GM23338 (cell line): ENCODE measurements around the gene NUP205. TPM values are rescaled to one million over a fixed set of nuclear protein-coding genes. Genes with fewer than 3 reads are reported as not detected.

ENCODE experiments used
- ATAC-seq: fragments of 200-7000 bp; cut with Tn5 transposase; 3 replicates; pipeline ENCODE4 v1.9.1; 2020
- DNase-seq: peaks from one replicate; pipeline ENCODE4 v3.0.0-alpha.2; 2015; ENCODE audit warnings: low spot score
- H2AFZ ChIP-seq: fragments of 200-600 bp; sonication (generic); 2 replicates; pipeline ENCODE4 v1.8.0; 2016; ENCODE audit warnings: antibody characterized with exemption, mild to moderate bottlenecking, moderate library complexity
- H3F3A ChIP-seq: fragments of 200-600 bp; sonication (generic); replicated peaks from 2 replicates; pipeline ENCODE4 v1.8.0; 2017; ENCODE audit warnings: antibody characterized with exemption, mixed run types, low read depth
- H3K27ac ChIP-seq: fragments of 200-600 bp; sonication (generic); 2 replicates; pipeline ENCODE4 v1.6.1; 2016; ENCODE audit warnings: low read depth
- H3K27me3 ChIP-seq: fragments of 200-600 bp; sonication (generic); 2 replicates; pipeline ENCODE4 v1.8.0; 2016; ENCODE audit warnings: mild to moderate bottlenecking, mixed run types, moderate library complexity; ENCODE audit not compliant: insufficient read depth
- H3K36me3 ChIP-seq: fragments of 200-600 bp; sonication (generic); 2 replicates; pipeline ENCODE4 v1.8.0; 2016; ENCODE audit warnings: mild to moderate bottlenecking; ENCODE audit not compliant: insufficient read depth
- H3K4me1 ChIP-seq: fragments of 200-600 bp; sonication (generic); 2 replicates; pipeline ENCODE4 v1.8.0; 2016; ENCODE audit warnings: mild to moderate bottlenecking, moderate library complexity; ENCODE audit not compliant: insufficient read depth
- H3K4me2 ChIP-seq: fragments of 200-600 bp; sonication (generic); 2 replicates; pipeline ENCODE4 v1.7.1; 2017; ENCODE audit warnings: mixed run types
- H3K4me3 ChIP-seq: fragments of 200-600 bp; sonication (generic); 2 replicates; pipeline ENCODE4 v1.6.1; 2016; ENCODE audit warnings: mixed run types
- H3K79me2 ChIP-seq: fragments of 200-600 bp; sonication (generic); replicated peaks from 2 replicates; pipeline ENCODE4 v1.8.0; 2017; ENCODE audit warnings: mild to moderate bottlenecking; ENCODE audit not compliant: insufficient read depth
- H3K9me2 ChIP-seq: fragments of 200-600 bp; sonication (generic); 2 replicates; pipeline ENCODE4 v1.8.0; 2017; ENCODE audit not compliant: insufficient read depth
- H4K20me1 ChIP-seq: fragments of 200-600 bp; sonication (generic); replicated peaks from 2 replicates; pipeline ENCODE4 v1.8.0; 2017; ENCODE audit warnings: mild to moderate bottlenecking; ENCODE audit not compliant: insufficient read depth
- H3K27ac Mint-ChIP-seq: 2 replicates; pipeline ENCODE4 v1.8.0; 2020; ENCODE audit warnings: inconsistent platforms, mild to moderate bottlenecking, moderate library complexity, mixed read lengths
- H3K27me3 Mint-ChIP-seq: 3 replicates; pipeline ENCODE4 v1.8.0; 2022; ENCODE audit warnings: low read depth, mild to moderate bottlenecking, moderate library complexity, mixed read lengths, inconsistent platforms; ENCODE audit not compliant: insufficient read depth, poor library complexity
- H3K36me3 Mint-ChIP-seq: 3 replicates; pipeline ENCODE4 v1.8.0; 2021; ENCODE audit warnings: low read depth, mild to moderate bottlenecking, inconsistent platforms, moderate library complexity, mixed read lengths
- H3K4me1 Mint-ChIP-seq: 3 replicates; pipeline ENCODE4 v1.8.0; 2020; ENCODE audit warnings: mild to moderate bottlenecking, inconsistent platforms, mixed read lengths
- H3K4me3 Mint-ChIP-seq: 3 replicates; pipeline ENCODE4 v1.8.0; 2021; ENCODE audit warnings: moderate library complexity, mild to moderate bottlenecking, inconsistent platforms, mixed read lengths
- H3K9me3 Mint-ChIP-seq: 3 replicates; pipeline ENCODE4 v1.8.0; 2020; ENCODE audit warnings: moderate library complexity, mild to moderate bottlenecking, inconsistent platforms, mixed read lengths
- CREB1 ChIP-seq: fragments of 250-450 bp; sonication (Bioruptor Pico); IDR thresholded peaks from 2 replicates; pipeline ENCODE4 v1.5.0; 2020; ENCODE audit warnings: low read depth, mild to moderate bottlenecking, moderate library complexity
- JUNB ChIP-seq: IDR thresholded peaks from one replicate; pipeline ENCODE4 v1.6.1; 2016; ENCODE audit warnings: antibody characterized with exemption; ENCODE audit not compliant: unreplicated experiment
- NANOG ChIP-seq: IDR thresholded peaks from 2 replicates; pipeline ENCODE4 v1.6.1; 2016; ENCODE audit warnings: antibody characterized with exemption, borderline replicate concordance
- POLR2AphosphoS5 ChIP-seq: IDR thresholded peaks from 2 replicates; pipeline ENCODE4 v1.6.1; 2016; ENCODE audit warnings: antibody characterized with exemption, low read depth
- STAT1 ChIP-seq: IDR thresholded peaks from one replicate; pipeline ENCODE4 v1.6.1; 2016; ENCODE audit warnings: antibody characterized with exemption; ENCODE audit not compliant: unreplicated experiment
- ZNF114 ChIP-seq: fragments of 250-450 bp; sonication (Bioruptor Pico); IDR thresholded peaks from 2 replicates; pipeline ENCODE4 v1.5.0; 2020; ENCODE audit warnings: mild to moderate bottlenecking, moderate library complexity
- ZNF331 ChIP-seq: fragments of 250-450 bp; sonication (Bioruptor Pico); IDR thresholded peaks from 2 replicates; pipeline ENCODE4 v1.5.0; 2020; ENCODE audit warnings: low read depth, mild to moderate bottlenecking, moderate library complexity
- polyA plus RNA-seq: library from polyadenylated mRNA; unstranded; fragments of >200 nt; fragmentation: Nextera tagmentation; extraction: Ambion mirVana; gene quantifications from 2 replicates; pipeline ENCODE4 v1.2.1, GENCODE V29; 2016
- total RNA-seq: library from RNA; depleted of rRNA; stranded (reverse); fragments of >200 nt; shearing (Covaris generic); gene quantifications from 2 replicates; pipeline ENCODE4 v1.2.3, GENCODE V29; 2014
- TF ChIP-seq, protein P1 (sequence below): IDR thresholded peaks from 2 replicates; pipeline ENCODE4 v1.6.1; 2016; ENCODE audit warnings: antibody characterized with exemption
- TF ChIP-seq, protein P2 (sequence below): fragments of 250-450 bp; sonication (Bioruptor Pico); IDR thresholded peaks from 2 replicates; pipeline ENCODE4 v1.5.0; 2020; ENCODE audit warnings: mild to moderate bottlenecking, moderate library complexity
- TF ChIP-seq, protein P3 (sequence below), 2 experiments: fragments of 200-600 bp in 1 of 2; sonication (generic) in 1 of 2; conservative IDR thresholded peaks; 2 replicates each; pipeline versions ENCODE4 v1.5.1 to v1.6.1; 2016 to 2017; ENCODE audit warnings: antibody characterized with exemption in 2 of 2, low read depth in 2 of 2, mild to moderate bottlenecking in 2 of 2, moderate library complexity in 1 of 2

Gene NUP205
- total and polyA plus RNA-seq, 2 experiments from 2014 or later, result 150 to 212 TPM

DNA sequence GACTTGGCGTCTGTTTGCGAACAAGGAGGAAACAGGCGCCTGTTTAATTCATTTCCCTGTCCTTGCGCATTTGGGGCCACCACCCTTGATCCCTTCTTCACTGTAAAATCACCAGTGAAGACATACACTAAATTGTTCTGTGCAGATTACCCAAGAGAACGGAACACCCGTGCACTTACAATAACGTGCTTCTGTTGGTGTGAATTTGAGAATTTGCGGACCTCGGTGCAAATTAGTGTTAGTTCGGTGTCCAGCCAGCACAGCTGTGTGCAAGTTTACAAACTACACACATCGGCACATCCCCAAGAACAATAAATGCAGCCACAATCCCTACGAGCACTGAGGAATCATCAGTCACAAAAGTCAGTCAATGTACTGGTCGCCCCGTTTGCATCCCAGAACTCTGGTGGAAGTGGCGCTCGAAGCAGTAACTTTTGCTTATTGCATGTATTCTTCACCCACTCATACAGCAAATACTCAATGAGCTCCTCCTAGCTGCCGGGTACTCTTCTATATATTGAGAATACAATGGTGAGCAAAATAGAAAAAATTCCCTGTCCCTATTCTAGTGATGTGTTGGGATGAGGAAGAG is 47.0 kb upstream of the NUP205 start (continued):
- TF ChIP-seq, protein P1, sequence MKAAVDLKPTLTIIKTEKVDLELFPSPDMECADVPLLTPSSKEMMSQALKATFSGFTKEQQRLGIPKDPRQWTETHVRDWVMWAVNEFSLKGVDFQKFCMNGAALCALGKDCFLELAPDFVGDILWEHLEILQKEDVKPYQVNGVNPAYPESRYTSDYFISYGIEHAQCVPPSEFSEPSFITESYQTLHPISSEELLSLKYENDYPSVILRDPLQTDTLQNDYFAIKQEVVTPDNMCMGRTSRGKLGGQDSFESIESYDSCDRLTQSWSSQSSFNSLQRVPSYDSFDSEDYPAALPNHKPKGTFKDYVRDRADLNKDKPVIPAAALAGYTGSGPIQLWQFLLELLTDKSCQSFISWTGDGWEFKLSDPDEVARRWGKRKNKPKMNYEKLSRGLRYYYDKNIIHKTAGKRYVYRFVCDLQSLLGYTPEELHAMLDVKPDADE, result no peak
- TF ChIP-seq ZNF114 (CRISPR knock-in tag) (no peak), STAT1 (no peak), JUNB (no peak), NANOG (no peak)

DNA sequence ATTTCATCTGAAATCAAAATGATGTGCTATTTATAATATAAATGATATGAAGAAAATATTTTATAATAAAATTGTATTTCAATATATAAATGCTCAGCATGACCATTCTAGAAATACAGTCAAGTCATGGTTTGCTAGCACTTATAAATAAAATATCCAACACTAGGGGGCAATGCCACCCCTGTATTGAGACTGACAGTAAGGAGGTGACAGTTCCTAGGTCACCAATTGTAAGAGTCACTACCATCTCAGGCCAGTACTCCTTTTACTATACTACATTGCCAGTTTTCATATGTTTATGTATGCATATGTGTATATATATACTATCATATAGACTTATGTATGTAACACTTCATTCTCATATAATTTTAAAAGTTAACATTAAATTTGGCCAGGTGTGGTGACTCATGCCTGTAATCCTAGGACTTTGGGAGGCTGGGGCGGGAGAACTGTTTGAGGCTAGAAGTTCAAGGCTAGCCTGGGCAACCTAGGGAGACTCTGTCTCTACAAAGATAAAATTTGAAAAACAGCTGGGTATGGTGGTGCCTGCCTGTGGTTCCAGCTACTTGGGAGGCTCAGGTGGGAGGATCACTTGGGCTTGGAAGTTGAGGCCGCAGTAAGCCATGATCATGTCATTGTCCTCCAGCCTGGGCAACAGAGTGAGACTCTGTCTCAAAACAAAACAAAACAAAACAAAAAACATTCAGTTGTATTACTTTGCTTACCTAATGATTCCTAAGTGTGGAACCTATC is 45.4 kb upstream of the NUP205 start:
- Histone ChIP-seq H3K79me2 (peaks cover 21% of the 10 kb centered on the region), H3K4me3 (no peak overlapping the region), H2AFZ (no peak overlapping the region), H3K36me3 (no peaks in the 10 kb centered on the region), H3K4me1 (peaks cover 10% of the 10 kb centered on the region; the same call in 1 of the 2 replicates), H4K20me1 (peaks cover 14% of the 10 kb centered on the region), H3K27me3 (no peaks in the 10 kb centered on the region), H3K9me2 (no peaks in the 10 kb centered on the region), H3K4me2 (no peak overlapping the region), H3F3A (no peaks in the 10 kb centered on the region), H3K27ac (no peak overlapping the region)
- peak; percentile 89 for DNase-seq
- ATAC-seq, result 0 out of 3 replicates have a peak, but pooled peaks have one; percentile 4
- peaks cover 6% of the 10 kb centered on the region; the same call in 2 of the 3 replicates for H3K4me1 Mint-ChIP-seq
- no peaks in the 10 kb centered on the region for H3K9me3 Mint-ChIP-seq
- peaks cover 5% of the 10 kb centered on the region for H3K27me3 Mint-ChIP-seq
- H3K36me3 Mint-ChIP-seq, result no peaks in the 10 kb centered on the region
- H3K27ac Mint-ChIP-seq, result no peak overlapping the region
- H3K4me3 Mint-ChIP-seq, result no peak overlapping the region
- TF ChIP-seq, protein P1, result no peak
- TF ChIP-seq CREB1, result no peak
- TF ChIP-seq, protein P2, sequence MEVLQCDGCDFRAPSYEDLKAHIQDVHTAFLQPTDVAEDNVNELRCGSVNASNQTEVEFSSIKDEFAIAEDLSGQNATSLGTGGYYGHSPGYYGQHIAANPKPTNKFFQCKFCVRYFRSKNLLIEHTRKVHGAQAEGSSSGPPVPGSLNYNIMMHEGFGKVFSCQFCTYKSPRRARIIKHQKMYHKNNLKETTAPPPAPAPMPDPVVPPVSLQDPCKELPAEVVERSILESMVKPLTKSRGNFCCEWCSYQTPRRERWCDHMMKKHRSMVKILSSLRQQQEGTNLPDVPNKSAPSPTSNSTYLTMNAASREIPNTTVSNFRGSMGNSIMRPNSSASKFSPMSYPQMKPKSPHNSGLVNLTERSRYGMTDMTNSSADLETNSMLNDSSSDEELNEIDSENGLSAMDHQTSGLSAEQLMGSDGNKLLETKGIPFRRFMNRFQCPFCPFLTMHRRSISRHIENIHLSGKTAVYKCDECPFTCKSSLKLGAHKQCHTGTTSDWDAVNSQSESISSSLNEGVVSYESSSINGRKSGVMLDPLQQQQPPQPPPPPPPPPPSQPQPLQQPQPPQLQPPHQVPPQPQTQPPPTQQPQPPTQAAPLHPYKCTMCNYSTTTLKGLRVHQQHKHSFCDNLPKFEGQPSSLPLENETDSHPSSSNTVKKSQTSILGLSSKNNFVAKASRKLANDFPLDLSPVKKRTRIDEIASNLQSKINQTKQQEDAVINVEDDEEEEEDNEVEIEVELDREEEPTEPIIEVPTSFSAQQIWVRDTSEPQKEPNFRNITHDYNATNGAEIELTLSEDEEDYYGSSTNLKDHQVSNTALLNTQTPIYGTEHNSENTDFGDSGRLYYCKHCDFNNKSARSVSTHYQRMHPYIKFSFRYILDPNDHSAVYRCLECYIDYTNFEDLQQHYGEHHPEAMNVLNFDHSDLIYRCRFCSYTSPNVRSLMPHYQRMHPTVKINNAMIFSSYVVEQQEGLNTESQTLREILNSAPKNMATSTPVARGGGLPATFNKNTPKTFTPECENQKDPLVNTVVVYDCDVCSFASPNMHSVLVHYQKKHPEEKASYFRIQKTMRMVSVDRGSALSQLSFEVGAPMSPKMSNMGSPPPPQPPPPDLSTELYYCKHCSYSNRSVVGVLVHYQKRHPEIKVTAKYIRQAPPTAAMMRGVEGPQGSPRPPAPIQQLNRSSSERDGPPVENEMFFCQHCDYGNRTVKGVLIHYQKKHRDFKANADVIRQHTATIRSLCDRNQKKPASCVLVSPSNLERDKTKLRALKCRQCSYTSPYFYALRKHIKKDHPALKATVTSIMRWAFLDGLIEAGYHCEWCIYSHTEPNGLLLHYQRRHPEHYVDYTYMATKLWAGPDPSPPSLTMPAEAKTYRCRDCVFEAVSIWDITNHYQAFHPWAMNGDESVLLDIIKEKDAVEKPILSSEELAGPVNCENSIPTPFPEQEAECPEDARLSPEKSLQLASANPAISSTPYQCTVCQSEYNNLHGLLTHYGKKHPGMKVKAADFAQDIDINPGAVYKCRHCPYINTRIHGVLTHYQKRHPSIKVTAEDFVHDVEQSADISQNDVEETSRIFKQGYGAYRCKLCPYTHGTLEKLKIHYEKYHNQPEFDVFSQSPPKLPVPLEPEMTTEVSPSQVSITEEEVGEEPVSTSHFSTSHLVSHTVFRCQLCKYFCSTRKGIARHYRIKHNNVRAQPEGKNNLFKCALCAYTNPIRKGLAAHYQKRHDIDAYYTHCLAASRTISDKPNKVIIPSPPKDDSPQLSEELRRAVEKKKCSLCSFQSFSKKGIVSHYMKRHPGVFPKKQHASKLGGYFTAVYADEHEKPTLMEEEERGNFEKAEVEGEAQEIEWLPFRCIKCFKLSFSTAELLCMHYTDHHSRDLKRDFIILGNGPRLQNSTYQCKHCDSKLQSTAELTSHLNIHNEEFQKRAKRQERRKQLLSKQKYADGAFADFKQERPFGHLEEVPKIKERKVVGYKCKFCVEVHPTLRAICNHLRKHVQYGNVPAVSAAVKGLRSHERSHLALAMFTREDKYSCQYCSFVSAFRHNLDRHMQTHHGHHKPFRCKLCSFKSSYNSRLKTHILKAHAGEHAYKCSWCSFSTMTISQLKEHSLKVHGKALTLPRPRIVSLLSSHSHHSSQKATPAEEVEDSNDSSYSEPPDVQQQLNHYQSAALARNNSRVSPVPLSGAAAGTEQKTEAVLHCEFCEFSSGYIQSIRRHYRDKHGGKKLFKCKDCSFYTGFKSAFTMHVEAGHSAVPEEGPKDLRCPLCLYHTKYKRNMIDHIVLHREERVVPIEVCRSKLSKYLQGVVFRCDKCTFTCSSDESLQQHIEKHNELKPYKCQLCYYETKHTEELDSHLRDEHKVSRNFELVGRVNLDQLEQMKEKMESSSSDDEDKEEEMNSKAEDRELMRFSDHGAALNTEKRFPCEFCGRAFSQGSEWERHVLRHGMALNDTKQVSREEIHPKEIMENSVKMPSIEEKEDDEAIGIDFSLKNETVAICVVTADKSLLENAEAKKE (CRISPR knock-in tag), result no peak
- TF ChIP-seq POLR2AphosphoS5, result no peak
- no peak for TF ChIP-seq ZNF331 (CRISPR knock-in tag)
- TF ChIP-seq JUNB, result no peak
- TF ChIP-seq, protein P3, sequence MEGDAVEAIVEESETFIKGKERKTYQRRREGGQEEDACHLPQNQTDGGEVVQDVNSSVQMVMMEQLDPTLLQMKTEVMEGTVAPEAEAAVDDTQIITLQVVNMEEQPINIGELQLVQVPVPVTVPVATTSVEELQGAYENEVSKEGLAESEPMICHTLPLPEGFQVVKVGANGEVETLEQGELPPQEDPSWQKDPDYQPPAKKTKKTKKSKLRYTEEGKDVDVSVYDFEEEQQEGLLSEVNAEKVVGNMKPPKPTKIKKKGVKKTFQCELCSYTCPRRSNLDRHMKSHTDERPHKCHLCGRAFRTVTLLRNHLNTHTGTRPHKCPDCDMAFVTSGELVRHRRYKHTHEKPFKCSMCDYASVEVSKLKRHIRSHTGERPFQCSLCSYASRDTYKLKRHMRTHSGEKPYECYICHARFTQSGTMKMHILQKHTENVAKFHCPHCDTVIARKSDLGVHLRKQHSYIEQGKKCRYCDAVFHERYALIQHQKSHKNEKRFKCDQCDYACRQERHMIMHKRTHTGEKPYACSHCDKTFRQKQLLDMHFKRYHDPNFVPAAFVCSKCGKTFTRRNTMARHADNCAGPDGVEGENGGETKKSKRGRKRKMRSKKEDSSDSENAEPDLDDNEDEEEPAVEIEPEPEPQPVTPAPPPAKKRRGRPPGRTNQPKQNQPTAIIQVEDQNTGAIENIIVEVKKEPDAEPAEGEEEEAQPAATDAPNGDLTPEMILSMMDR (conservative IDR thresholded peaks at IDR 0.05; ENCODE audit: low read depth in 2 of 2), result peak; percentile 61 to 83
